HepG2 (cell line): ENCODE measurements around the gene EIF4A3. TPM values are rescaled to one million over a fixed set of nuclear protein-coding genes. Genes with fewer than 3 reads are reported as not detected.

Experiments used
- ARHGAP35 ChIP-seq: sonication (generic); formaldehyde crosslinking; IDR thresholded peaks from 2 replicates; pipeline ENCODE4 v1.9.0; 2022; ENCODE audit warnings: mild to moderate bottlenecking, inconsistent platforms, moderate library complexity, missing genetic modification reagents, borderline replicate concordance
- CEBPZ ChIP-seq: IDR thresholded peaks from 2 replicates; pipeline ENCODE4 v1.6.1; 2012; ENCODE audit warnings: low read length, improper control_type of control experiment
- CTCF ChIP-seq: sonication (generic); formaldehyde crosslinking; IDR thresholded peaks from 2 replicates; pipeline ENCODE4 v1.5.0; 2020; ENCODE audit warnings: mild to moderate bottlenecking, missing genetic modification reagents, moderate library complexity
- ZBTB4 ChIP-seq: sonication (generic); formaldehyde crosslinking; IDR thresholded peaks from 2 replicates; pipeline ENCODE4 v1.4.0; 2020; ENCODE audit warnings: missing genetic modification reagents, mild to moderate bottlenecking, borderline replicate concordance
- ZNF317 ChIP-seq: sonication (generic); formaldehyde crosslinking; IDR thresholded peaks from 2 replicates; pipeline ENCODE4 v1.5.0; 2020; ENCODE audit warnings: mild to moderate bottlenecking, missing genetic modification reagents
- polyA plus RNA-seq, 8 experiments: library from polyadenylated mRNA; depleted of rRNA in 3 of 8; stranded (reverse) in 7 of 8; unstranded in 1 of 8; fragments of >200 nt; fragmentation: Illumina TruSeq in 4 of 8; extraction: Trizol in 4 of 8; gene quantifications; 2 replicates each; pipeline versions ENCODE4 v1.2.1 to v1.2.3, GENCODE V29; 2011 to 2016; ENCODE audit warnings: low read depth in 4 of 8, missing spikeins in 1 of 8, mixed read lengths in 1 of 8; ENCODE audit not compliant: insufficient read depth in 1 of 8
- total RNA-seq, 5 experiments: library from RNA; depleted of rRNA; stranded (reverse); fragments of >200 nt; fragmentation: Illumina TruSeq; extraction: Trizol; gene quantifications; 2 replicates each; pipeline ENCODE4 v1.2.3, GENCODE V29; 2016; ENCODE audit warnings: low read depth in 1 of 5

EIF4A3 gene
- total and polyA plus RNA-seq, 2 of the 13 experiments (the other 11 are each of a cell fraction or from before 2014, with no cell fraction given), result 145 to 187 TPM

GRCh38 chr17:80129006-80129565, 17.8 kb downstream of the EIF4A3 start (continued):
- TF ChIP-seq ZBTB4 (CRISPR knock-in tag), result no peak
- no peak for TF ChIP-seq CTCF (CRISPR knock-in tag)
- TF ChIP-seq ZNF317 (CRISPR knock-in tag), result no peak
- no peak for TF ChIP-seq CEBPZ
- TF ChIP-seq ARHGAP35 (CRISPR knock-in tag), result no peak
